ENCODE measurements around the gene ZNF529.
A peak's percentile ranks its signal among the peaks of the same experiment; 100 is the strongest.
"Not testable (repeated sequence)": the region's sequence is repeated elsewhere in the genome, so short reads cannot be mapped to it uniquely, and the experiment has no call there.

Gene ZNF529

DNA sequence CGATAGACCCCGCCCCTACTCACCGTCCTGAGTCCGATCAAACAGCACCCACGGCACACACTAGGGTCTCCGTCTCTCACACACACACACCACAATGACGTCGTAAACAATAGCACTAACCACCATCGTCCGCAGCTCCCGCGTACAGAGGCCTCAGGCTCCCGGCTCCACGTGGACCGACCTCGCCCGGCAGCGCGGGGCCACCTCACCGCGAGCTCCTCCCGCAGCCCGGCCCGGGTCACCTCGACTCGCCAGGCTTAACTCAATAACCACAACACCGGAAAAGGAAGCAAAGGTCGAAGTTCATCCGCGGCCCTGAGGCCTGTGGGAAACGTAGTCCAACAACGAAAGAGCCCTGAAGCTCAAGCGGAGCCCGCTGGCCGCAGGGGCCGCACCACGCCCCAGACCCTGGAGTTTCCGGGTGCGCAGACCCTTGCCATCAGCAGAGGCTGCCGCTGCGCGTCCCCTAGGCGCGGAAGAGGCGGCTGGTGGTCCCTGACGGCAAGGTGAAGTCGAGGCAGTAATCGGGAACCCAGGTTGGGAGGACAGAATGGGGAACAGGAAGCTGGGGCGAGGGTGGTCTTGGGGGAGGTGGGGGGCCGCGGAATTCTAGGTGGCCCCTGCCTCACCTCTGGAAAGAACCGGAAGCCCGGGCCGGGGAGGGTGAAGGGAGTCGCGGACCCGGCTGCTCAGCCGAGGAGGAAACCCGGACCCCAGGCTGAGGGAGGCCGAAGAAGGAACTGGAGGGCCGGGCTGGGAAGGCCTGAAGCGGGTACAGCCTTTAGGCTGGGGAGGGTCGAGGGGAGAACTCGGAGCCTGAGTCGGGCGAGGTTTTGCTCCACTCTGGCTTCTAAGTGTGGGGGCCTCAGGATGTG is at the start of gene ZNF529:
TSS of gene ZNF529 (minus strand) at position 273 of the 875 bp plus-strand sequence. CDS start 946 bp downstream, outside the sequence.
- peak; percentile 96 for DNase-seq (ENCODE audit: low spot score)

GRCh38 chr19:36605877-36606478 is 32.9 kb upstream of the ZNF529 start:
- DNase-seq (ENCODE audit: low spot score) = no peak

- DNase-seq (ENCODE audit: low spot score) = peak; percentile 83
These were observed 32.2 kb upstream of the ZNF529 start, which contains the start of gene ZNF382 for GRCh38 chr19:36605101-36605876. Gene ZNF382, plus strand, starts transcription at chr19:36605313. Its CDS starts 4,602 bp downstream, at chr19:36609915.

GRCh38 chr19:36604656-36605100 is 31.6 kb upstream of the ZNF529 start:
- DNase-seq (ENCODE audit: low spot score) = no peak

DNA sequence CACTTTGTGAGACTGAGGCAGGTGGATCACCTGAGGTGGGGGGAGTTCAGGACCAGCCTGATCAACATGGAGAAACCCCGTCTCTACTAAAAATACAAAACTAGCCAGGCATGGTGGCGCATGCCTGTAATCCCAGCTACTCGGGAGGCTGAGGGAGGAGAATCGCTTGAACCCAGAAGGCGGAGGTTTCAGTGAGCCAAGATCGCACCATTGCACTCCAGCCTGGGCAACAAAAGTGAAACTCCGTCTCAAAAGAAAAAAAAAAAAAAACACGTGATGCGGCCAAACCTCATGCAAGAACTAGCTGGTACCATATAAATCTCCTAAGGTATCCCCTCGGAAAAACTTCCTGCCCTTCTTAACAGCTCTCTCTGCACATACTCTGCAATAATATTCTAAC is 29.6 kb upstream of the ZNF529 start:
- DNase-seq (ENCODE audit: low spot score) = not testable (repeated sequence)

DNA sequence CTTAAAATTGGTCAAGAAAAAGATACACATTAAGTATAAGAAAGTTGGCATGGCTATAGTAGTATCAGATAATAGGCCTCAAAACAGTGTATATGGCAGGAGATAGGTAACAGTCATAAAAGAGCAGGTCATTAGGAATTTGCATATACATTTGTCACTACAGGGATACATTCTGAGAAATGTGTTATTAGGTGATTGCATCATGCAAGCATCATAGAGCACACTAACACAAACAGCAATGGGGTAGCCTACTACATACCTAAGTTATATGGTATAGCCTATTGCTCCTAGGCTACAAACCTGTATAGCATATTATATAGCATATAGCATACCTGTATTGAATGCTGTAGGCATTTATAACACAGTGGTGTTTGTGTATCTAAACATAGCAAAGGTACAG is 6.2 kb upstream of the ZNF529 start:
- no peak for DNase-seq (ENCODE audit: low spot score)

DNA sequence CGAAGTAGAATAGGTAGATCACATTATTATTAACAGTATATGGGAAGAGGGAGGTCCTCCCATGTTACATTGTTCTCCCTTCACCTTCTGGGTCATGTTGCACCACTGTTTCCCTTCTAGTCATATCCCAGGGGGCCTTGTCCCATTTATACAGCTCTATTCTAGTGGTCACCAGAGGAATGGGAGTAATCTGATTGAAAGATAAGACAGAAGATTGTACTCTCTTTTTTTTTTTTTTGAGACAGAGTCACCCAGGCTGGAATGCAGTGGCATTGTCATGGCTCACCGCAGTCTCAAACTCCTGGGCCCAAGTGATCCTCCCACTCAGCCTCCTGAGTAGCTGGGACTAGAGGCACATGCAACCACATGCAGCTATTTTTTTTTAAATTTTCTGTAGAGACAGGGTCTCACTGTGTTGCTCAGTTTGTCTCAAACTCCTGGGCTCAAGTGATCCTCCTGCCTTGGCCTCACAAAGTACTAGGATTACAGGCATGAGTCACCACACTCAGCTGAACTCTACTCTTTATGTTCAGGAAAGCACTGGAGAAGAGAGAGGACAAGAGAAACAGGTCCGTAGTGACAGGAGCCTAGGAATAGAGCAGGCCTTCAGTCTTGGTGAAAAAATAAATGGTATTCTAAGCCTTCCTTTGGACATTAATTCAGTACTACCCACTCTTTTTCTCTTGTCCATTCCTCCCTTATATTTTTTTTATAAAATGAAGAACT is 4.3 kb upstream of the ZNF529 start:
- no peak for DNase-seq (ENCODE audit: low spot score)

- no peak for DNase-seq (ENCODE audit: low spot score)
These were observed 1.6 kb upstream of the ZNF529 start for GRCh38 chr19:36574741-36575140.

DNA sequence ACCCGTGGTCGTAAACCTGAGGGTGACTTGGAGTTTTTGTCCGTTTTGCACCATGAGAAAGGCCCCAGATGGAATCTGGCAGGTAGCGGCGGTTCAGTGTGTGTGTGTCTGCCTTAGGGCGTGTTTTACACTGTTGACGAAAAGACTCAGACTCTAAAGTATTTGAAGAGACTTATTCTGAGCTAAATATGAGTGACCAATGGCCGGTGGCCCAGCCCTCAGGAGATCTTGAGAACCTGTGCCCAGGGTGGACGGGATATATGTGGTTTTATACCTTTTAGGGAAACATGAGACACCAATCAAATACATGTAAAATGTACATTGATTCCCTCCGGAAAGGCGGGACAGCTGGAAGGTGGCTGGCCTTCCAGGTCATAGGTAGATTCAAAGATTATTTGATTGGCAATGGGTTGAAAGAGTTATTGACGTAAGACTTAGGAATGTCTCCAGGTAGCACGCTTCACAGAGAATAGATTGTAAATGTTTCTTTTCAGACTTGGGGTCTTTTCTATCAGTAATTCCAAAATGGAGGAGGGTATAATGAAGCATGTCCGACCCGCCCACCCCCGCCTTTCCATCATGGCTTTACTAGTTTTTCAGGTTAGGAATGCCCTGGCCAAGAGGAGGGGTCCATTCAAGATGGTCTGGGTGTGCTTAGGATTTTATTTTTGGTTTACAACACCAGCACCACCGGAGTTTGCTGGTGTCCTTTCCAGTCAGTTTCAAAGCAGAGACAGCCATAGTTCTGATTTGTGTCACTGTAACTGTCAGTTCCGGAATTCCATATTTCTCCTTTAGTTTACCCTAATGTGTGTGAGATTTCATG is 1.0 kb upstream of the ZNF529 start:
- DNase-seq (ENCODE audit: low spot score) = peak; percentile 48

DNA sequence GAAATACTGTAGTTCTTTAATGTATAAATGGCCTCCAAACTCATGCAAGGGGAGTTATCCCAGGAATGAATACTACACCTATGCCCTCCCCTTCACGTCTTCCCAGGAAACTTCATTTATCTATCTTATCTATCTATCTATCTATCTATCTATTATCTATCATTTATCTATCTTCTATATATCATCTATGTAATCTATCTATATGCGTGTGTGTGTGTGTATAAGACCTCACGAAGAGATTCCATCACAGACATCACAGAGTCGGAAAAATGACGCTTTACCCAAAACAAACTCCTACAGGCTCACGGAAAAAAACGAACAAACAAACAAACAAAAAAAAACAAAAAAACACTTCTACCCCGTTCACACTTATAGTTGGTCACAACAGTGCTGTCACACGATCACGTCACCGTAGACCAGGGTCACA is 486 bp downstream of the ZNF529 start:
- DNase-seq (ENCODE audit: low spot score) = no peak

DNA sequence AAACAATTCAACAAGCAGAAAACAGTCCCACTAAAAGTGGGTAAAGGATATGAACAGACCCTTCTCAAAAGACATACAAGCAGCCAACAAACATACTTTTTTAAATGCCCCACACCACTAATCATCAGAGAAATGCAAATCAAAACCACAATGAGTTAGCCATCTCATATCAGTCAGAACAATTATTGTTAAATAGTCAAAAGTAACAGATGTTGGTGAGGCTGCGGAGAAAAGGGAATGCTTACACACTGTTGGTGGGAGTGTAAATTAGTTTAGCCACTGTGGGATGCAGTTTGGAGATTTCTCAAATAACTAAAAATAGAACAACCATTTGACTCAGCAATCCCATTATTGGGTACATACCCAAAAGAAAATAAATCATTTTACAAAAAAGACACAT is 8.7 kb downstream of the ZNF529 start:
- no peak for DNase-seq (ENCODE audit: low spot score)

GRCh38 chr19:36547001-36547732 is 25.9 kb downstream of the ZNF529 start:
- DNase-seq (ENCODE audit: low spot score) = no peak

GRCh38 chr19:36528921-36529518 is 44.1 kb downstream of the ZNF529 start:
- DNase-seq (ENCODE audit: low spot score) = peak; percentile 43

DNA sequence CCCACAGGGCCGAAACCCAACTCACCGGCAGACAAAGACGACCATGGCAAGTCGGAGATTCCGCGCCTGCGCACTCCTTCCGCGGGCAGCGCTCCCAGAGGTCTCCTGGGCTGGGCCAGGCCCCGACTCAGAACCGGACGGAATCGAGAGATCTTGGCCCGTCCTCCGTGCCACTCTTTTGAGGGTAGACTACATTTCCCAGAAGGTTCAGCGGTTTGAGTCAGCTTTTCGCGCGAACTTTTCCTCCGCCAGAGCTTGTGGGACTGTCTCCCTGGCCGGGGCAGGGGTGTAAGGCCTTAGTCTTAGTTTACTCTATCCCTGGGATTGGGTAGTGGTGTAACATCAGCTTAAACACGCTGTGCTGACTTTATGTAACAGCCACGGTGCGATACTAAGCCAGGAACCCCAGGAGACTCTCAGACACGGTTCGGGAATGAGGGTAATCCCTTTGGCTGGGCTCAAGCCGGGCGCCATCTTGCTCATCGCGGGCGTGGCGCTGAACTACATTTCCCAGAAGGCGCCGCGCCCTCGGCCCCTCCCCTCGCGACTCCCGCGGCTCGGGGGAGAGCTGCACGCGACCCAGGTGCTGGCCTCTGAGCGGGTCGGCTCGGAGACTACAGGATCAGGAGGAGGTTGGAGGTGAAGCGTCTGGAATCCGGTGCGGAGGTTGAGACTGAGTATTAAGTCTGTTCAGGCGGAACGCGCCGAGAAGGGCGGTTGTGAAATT is 44.7 kb downstream of the ZNF529 start, which contains the start of gene ZNF260:
TSS of gene ZNF260 (minus strand) at position 78 of the 727 bp plus-strand sequence. CDS start 13,033 bp downstream, outside the sequence.
- peak; percentile 97 for DNase-seq (ENCODE audit: low spot score)

DNA sequence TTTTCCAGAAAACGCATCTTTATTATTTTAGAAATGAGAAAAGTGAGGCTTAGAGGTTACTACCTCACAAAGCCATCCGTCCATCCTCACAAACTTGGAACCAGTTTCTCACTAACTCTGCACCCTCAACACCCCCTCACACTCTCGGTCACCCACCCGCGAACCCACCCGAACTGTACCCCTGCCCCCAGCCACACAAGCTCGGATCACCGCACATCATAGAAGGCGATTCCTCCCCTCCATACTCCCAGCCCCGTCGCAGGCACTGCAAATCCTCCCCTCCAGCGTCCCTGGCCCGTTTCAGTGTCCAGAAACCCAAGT is 45.3 kb downstream of the ZNF529 start:
- no peak for DNase-seq (ENCODE audit: low spot score)

DNA sequence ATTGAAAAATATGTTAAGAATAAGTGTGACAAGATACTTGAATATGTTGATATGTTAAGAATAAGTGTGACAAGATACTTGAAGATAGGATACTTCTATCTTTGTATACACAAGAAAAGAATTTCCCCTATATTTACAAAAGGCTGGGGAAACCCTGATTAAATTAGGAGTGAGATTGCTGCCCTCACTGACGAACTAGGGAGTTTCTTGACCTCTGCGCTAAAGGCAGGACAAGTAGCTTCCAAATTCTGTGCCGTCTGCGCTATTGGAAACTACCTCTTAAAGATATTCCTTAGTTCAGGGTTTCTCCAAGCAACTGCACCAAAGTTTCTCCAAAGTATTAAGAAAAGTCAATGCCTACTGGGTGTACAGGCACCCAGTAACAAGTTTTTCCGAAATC is 45.8 kb downstream of the ZNF529 start:
- DNase-seq (ENCODE audit: low spot score) = no peak

GRCh38 chr19:36526581-36526980 is 46.5 kb downstream of the ZNF529 start:
- DNase-seq (ENCODE audit: low spot score) = no peak

DNA sequence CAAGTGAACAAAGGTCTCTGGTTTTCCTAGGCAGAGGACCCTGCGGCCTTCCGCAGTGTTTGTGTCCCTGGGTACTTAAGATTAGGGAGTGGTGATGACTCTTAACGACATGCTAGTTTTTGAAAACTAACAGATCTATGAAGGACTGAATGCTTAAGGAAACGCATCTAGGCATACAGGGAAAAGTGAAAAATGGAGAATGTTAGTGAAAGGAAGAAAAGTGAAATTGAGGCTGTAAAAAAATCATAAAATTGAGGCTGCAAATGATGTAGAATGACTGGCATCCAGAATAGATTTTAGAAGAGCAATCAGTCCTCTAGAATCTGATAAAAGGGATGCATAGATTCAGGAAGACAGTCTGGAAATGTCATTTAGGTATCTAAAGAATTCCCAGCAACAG is 48.5 kb downstream of the ZNF529 start:
- no peak for DNase-seq (ENCODE audit: low spot score)

GRCh38 chr19:36514012-36514612 is 59.0 kb downstream of the ZNF529 start:
- no peak for DNase-seq (ENCODE audit: low spot score)

Data from ecto neural progenitor cell (in vitro differentiated cells).